HCT116 (cell line): Measurements from ENCODE around the gene SPRYD4. TPM values are rescaled to one million over a fixed set of nuclear protein-coding genes. Genes with fewer than 3 reads are reported as not detected.

Experiments
- ATAC-seq: fragments of 200-7000 bp; cut with Tn5 transposase; 2 replicates; pipeline ENCODE4 v1.9.1; 2020; ENCODE audit warnings: mild to moderate bottlenecking, moderate library complexity
- BruUV-seq: library from RNA; stranded (reverse); fragments of 400-500 nt; replicated peaks from 2 replicates; lab custom pipeline; 2021; lab: Mats Ljungman, UMichigan
- CTCF ChIA-PET: fragments of 300-600 bp; sonication (Branson Sonifier 250); formaldehyde crosslinking; loops from one replicate; lab custom pipeline; 2021; ENCODE audit warnings: antibody characterized with exemption; lab: Charles Lee
- POLR2A ChIA-PET: fragments of 300-600, 350-600 bp; sonication (Branson Sonifier 250); formaldehyde crosslinking; loops from one replicate; lab custom pipeline; 2021; ENCODE audit warnings: antibody characterized with exemption; lab: Charles Lee
- RAD21 ChIA-PET, 2 experiments: fragments of 300-600 bp; sonication (Branson Sonifier 250); formaldehyde crosslinking; loops; one replicate each; lab custom pipeline; 2023; ENCODE audit warnings: low total read pairs in 2 of 2; ENCODE audit not compliant: uncharacterized antibody in 2 of 2, unreplicated experiment in 2 of 2, low non-redundant PET in 1 of 2; lab: Charles Lee
- DNase-seq: peaks from one replicate; pipeline ENCODE4 v3.0.0-alpha.2; 2010; ENCODE audit warnings: low read depth, low spot score
- H2AFZ ChIP-seq: fragments of 200-600 bp; shearing (Covaris generic), sonication (generic); 2 replicates; pipeline ENCODE4 v1.6.1; 2017; ENCODE audit warnings: low read depth, mixed run types, mixed read lengths, antibody characterized with exemption, low read length; ENCODE audit not compliant: poor library complexity, severe bottlenecking
- H3K27ac ChIP-seq: 2 replicates; pipeline ENCODE4 v1.5.1; 2012; ENCODE audit warnings: low read depth, low read length
- H3K27me3 ChIP-seq: fragments of 200-600 bp; sonication (generic); 2 replicates; pipeline ENCODE4 v1.6.1; 2016; ENCODE audit warnings: mixed run types, low read length, mixed read lengths; ENCODE audit not compliant: insufficient read depth
- H3K36me3 ChIP-seq, 2 experiments: fragments of 200-500 bp in 1 of 2; fragments of 200-600 bp in 1 of 2; sonication (Bioruptor generic) in 1 of 2; sonication (generic) in 1 of 2; 2 replicates each; pipeline versions ENCODE4 v1.5.1 to v1.6.1; 2014 to 2016; ENCODE audit warnings: low read length in 2 of 2, inconsistent platforms in 1 of 2, mixed read lengths in 1 of 2, mixed run types in 1 of 2; ENCODE audit not compliant: insufficient read depth in 2 of 2, control insufficient read depth in 1 of 2
- H3K4me1 ChIP-seq, 2 experiments: fragments of 200-600 bp in 1 of 2; sonication (generic) in 1 of 2; 2 replicates each; pipeline versions ENCODE4 v1.5.1 to v1.6.1; 2012 to 2017; ENCODE audit warnings: low read length in 2 of 2, inconsistent platforms in 1 of 2, mild to moderate bottlenecking in 1 of 2, mixed read lengths in 1 of 2, mixed run types in 1 of 2, moderate library complexity in 1 of 2; ENCODE audit not compliant: insufficient read depth in 2 of 2, control insufficient read depth in 1 of 2
- H3K4me2 ChIP-seq: fragments of 200-600 bp; sonication (generic); 2 replicates; pipeline ENCODE4 v1.6.1; 2017; ENCODE audit warnings: mixed run types, low read length, mixed read lengths
- H3K4me3 ChIP-seq, 2 experiments: fragments of 200-600 bp in 1 of 2; sonication (generic) in 1 of 2; replicated peaks in 1 of 2; 2 replicates each; pipeline ENCODE4 v1.5.1; 2011 to 2016; ENCODE audit warnings: low read length in 2 of 2, control low read depth in 1 of 2, low read depth in 1 of 2, mild to moderate bottlenecking in 1 of 2, mixed read lengths in 1 of 2, mixed run types in 1 of 2
- H3K79me2 ChIP-seq: fragments of 200-600 bp; sonication (generic); 2 replicates; pipeline ENCODE4 v1.6.1; 2017; ENCODE audit warnings: mild to moderate bottlenecking, mixed run types, low read length, moderate library complexity, mixed read lengths; ENCODE audit not compliant: insufficient read depth
- H3K9ac ChIP-seq: fragments of 200-600 bp; sonication (generic); 2 replicates; pipeline ENCODE4 v1.6.1; 2016; ENCODE audit warnings: low read length, mixed read lengths
- H3K9me2 ChIP-seq: fragments of 200-600 bp; sonication (generic), shearing (Covaris generic); 2 replicates; pipeline ENCODE4 v1.6.1; 2017; ENCODE audit warnings: mixed run types, mild to moderate bottlenecking, moderate library complexity; ENCODE audit not compliant: insufficient read depth
- H3K9me3 ChIP-seq, 2 experiments: fragments of 200-500 bp in 1 of 2; fragments of 200-600 bp in 1 of 2; sonication (Bioruptor generic) in 1 of 2; sonication (generic) in 1 of 2; 2 replicates each; pipeline ENCODE4 v1.6.1; 2014 to 2017; ENCODE audit warnings: low read length in 2 of 2, mixed read lengths in 2 of 2, inconsistent platforms in 1 of 2, low read depth in 1 of 2, mild to moderate bottlenecking in 1 of 2, mixed run types in 1 of 2, moderate library complexity in 1 of 2; ENCODE audit not compliant: control insufficient read depth in 1 of 2, insufficient read depth in 1 of 2
- H4K20me1 ChIP-seq: fragments of 200-600 bp; sonication (generic), shearing (Covaris generic); 2 replicates; pipeline ENCODE4 v1.6.1; 2017; ENCODE audit warnings: mixed run types, mild to moderate bottlenecking, moderate library complexity; ENCODE audit not compliant: insufficient read depth
- CBX3 ChIP-seq: IDR thresholded peaks from 2 replicates; pipeline ENCODE4 v1.6.1; 2012; ENCODE audit warnings: low read depth
- CEBPB ChIP-seq: IDR thresholded peaks from 2 replicates; pipeline ENCODE4 v1.6.1; 2012; ENCODE audit warnings: low read depth
- CTCF ChIP-seq, 3 experiments: fragments of 200-600 bp in 1 of 3; sonication (generic) in 1 of 3; IDR thresholded peaks in 2 of 3; conservative IDR thresholded peaks in 1 of 3; 2 replicates each; pipeline ENCODE4 v1.5.1; 2012 to 2017; ENCODE audit warnings: low read depth in 2 of 3, low read length in 2 of 3, antibody characterized with exemption in 1 of 3, borderline replicate concordance in 1 of 3, control low read depth in 1 of 3, mild to moderate bottlenecking in 1 of 3, mixed read lengths in 1 of 3, mixed run types in 1 of 3, moderate library complexity in 1 of 3; ENCODE audit not compliant: insufficient read depth in 1 of 3
- EGR1 ChIP-seq: IDR thresholded peaks from 2 replicates; pipeline ENCODE4 v1.6.1; 2012; ENCODE audit warnings: low read depth
- EZH2 ChIP-seq: fragments of 200-600 bp; sonication (generic); IDR thresholded peaks from 2 replicates; pipeline ENCODE4 v1.6.1; 2017; ENCODE audit warnings: antibody characterized with exemption, mixed run types
- EZH2phosphoT487 ChIP-seq: fragments of 200-600 bp; IDR thresholded peaks from 2 replicates; pipeline ENCODE4 v1.6.1; 2018; ENCODE audit warnings: antibody characterized with exemption, borderline replicate concordance
- FOSL1 ChIP-seq: IDR thresholded peaks from 2 replicates; pipeline ENCODE4 v1.6.1; 2012; ENCODE audit warnings: low read depth
- JUND ChIP-seq: IDR thresholded peaks from 2 replicates; pipeline ENCODE4 v1.6.1; 2012
- POLR2A ChIP-seq: IDR thresholded peaks from 2 replicates; pipeline ENCODE4 v1.7.0; 2011; ENCODE audit warnings: borderline replicate concordance; ENCODE audit not compliant: insufficient read depth, insufficient read length; ENCODE audit errors: extremely low read depth
- POLR2AphosphoS5 ChIP-seq: IDR thresholded peaks from 2 replicates; pipeline ENCODE4 v1.6.1; 2011; ENCODE audit warnings: mild to moderate bottlenecking, low read depth, low read length, moderate library complexity
- REST ChIP-seq: IDR thresholded peaks from 2 replicates; pipeline ENCODE4 v1.6.1; 2012; ENCODE audit warnings: low read depth
- SIN3A ChIP-seq: IDR thresholded peaks from 2 replicates; pipeline ENCODE4 v1.6.1; 2012; ENCODE audit warnings: low read depth
- SP1 ChIP-seq: IDR thresholded peaks from 2 replicates; pipeline ENCODE4 v1.6.1; 2012; ENCODE audit warnings: low read depth
- SRF ChIP-seq: IDR thresholded peaks from 2 replicates; pipeline ENCODE4 v1.6.1; 2012; ENCODE audit warnings: low read depth
- TCF7L2 ChIP-seq: IDR thresholded peaks from 2 replicates; pipeline ENCODE4 v1.7.0; 2011; ENCODE audit warnings: borderline replicate concordance, inconsistent platforms; ENCODE audit not compliant: insufficient read depth, insufficient read length; ENCODE audit errors: extremely low read depth
- YY1 ChIP-seq: IDR thresholded peaks from 2 replicates; pipeline ENCODE4 v1.6.1; 2011; ENCODE audit warnings: low read length, low read depth, moderate library complexity, mild to moderate bottlenecking; ENCODE audit not compliant: insufficient replicate concordance; ENCODE audit errors: extremely low read depth
- ZFX ChIP-seq: fragments of 450-650 bp; IDR thresholded peaks from 2 replicates; pipeline ENCODE4 v1.6.1; 2017
- ZNF274 ChIP-seq: fragments of 200-500 bp; sonication (Bioruptor generic); IDR thresholded peaks from 2 replicates; pipeline ENCODE4 v1.6.1; 2014; ENCODE audit warnings: mild to moderate bottlenecking, low read depth, low read length, inconsistent platforms
- intact Hi-C: fragments of 100-400 bp; cut with micrococcal nuclease; formaldehyde crosslinking; loops from 2 replicates; pipeline ENCODE4 v1.10.0; 2022
- total RNA-seq: library from RNA; stranded (reverse); gene quantifications from one replicate; pipeline ENCODE4 v1.2.1, GENCODE V29; 2021; ENCODE audit not compliant: unreplicated experiment
- TF ChIP-seq, protein P1 (sequence below): IDR thresholded peaks from 2 replicates; pipeline ENCODE4 v1.6.1; 2011; ENCODE audit warnings: mild to moderate bottlenecking, low read length, moderate library complexity; ENCODE audit not compliant: insufficient replicate concordance; ENCODE audit errors: extremely low read depth
- TF ChIP-seq, protein P2 (sequence below): IDR thresholded peaks from 2 replicates; pipeline ENCODE4 v1.6.1; 2012

Gene SPRYD4
- total RNA-seq, 1 experiment from 2014 or later: 2.5 TPM

DNA sequence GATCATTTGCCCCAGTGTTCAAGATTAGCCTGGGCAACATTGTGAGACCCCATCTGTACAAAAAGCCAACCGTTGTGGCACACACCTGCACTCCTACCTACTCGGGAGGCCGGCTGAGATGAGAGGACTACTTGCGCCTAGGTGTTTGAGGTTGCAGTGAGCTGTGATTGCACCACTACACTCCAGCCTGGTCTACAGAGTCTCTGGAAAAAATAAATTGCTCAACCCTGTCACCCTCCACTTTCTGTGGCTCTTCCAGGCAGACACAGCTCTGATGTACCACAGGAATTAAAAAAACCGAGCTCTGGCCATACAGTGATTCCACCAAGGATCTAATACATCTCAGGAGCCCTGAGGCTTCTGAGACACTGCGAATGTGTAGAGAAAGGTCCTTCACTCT lies 33.5 kb upstream of the SPRYD4 start:
- Histone ChIP-seq H3K4me3 (no peak overlapping the region), H3K36me3 (peaks cover 6 to 12% of the 10 kb centered on the region in 2 experiments; a peak in 2 of 4 replicates), H3K79me2 (peaks cover 30% of the 10 kb centered on the region)
- no TSS peak for BruUV-seq
- intact Hi-C loops: no loop called here
- TF ChIP-seq CTCF (IDR thresholded peaks at IDR 0.05 in 2 of 3, conservative IDR thresholded peaks at IDR 0.05 in 1 of 3; ENCODE audit: borderline replicate concordance in 1 of 3, insufficient read depth in 1 of 3, low read depth in 2 of 3, low read length in 2 of 3) (no peak), EZH2 (no peak), EGR1 (no peak), FOSL1 (no peak), SRF (no peak), EZH2phosphoT487 (no peak), SP1 (no peak), JUND (no peak), POLR2AphosphoS5 (no peak), ZFX (no peak), POLR2A (no peak), YY1 (no peak), SIN3A (no peak), ZNF274 (no peak), REST (no peak), CBX3 (no peak), CEBPB (no peak), TCF7L2 (no peak)
- TF ChIP-seq, protein P1, sequence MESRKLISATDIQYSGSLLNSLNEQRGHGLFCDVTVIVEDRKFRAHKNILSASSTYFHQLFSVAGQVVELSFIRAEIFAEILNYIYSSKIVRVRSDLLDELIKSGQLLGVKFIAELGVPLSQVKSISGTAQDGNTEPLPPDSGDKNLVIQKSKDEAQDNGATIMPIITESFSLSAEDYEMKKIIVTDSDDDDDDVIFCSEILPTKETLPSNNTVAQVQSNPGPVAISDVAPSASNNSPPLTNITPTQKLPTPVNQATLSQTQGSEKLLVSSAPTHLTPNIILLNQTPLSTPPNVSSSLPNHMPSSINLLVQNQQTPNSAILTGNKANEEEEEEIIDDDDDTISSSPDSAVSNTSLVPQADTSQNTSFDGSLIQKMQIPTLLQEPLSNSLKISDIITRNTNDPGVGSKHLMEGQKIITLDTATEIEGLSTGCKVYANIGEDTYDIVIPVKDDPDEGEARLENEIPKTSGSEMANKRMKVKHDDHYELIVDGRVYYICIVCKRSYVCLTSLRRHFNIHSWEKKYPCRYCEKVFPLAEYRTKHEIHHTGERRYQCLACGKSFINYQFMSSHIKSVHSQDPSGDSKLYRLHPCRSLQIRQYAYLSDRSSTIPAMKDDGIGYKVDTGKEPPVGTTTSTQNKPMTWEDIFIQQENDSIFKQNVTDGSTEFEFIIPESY: no peak
- TF ChIP-seq, protein P2, sequence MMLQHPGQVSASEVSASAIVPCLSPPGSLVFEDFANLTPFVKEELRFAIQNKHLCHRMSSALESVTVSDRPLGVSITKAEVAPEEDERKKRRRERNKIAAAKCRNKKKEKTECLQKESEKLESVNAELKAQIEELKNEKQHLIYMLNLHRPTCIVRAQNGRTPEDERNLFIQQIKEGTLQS: no peak
- TF ChIP-seq, all 23 proteins: peak for 0
- ATAC-seq (no peak), DNase-seq (no peak)
- ChIA-PET CTCF (no interaction called here), POLR2A (no interaction called here), RAD21 (no interaction called here)
- H3K9ac ChIP-seq: no peak overlapping the region
- H4K20me1 ChIP-seq: no peaks in the 10 kb centered on the region
- no peaks in the 10 kb centered on the region for H3K9me3 ChIP-seq
- H3K27ac ChIP-seq: no peak overlapping the region
- H3K4me1 ChIP-seq: no peaks in the 10 kb centered on the region
- H3K9me2 ChIP-seq: no peaks in the 10 kb centered on the region
- no peaks in the 10 kb centered on the region for H3K27me3 ChIP-seq
- H3K4me2 ChIP-seq: no peak overlapping the region
- no peak overlapping the region for H2AFZ ChIP-seq
